Breast epithelium (tissue), 4 donors: ENCODE data around the gene TVP23A. TPM values are rescaled to one million over a fixed set of nuclear protein-coding genes. Genes with fewer than 3 reads are reported as not detected.
A peak's percentile ranks its signal among the peaks of the same experiment; 100 is the strongest.

Experiments
- DNase-seq, 2 donors: peaks; one replicate each; pipeline ENCODE4 v3.0.0-alpha.2; 2019; ENCODE audit warnings: low spot score in 2 of 2
- H3K27ac ChIP-seq, 2 donors: fragments of 200-600 bp; sonication (generic) in 1 of 2; one replicate each; pipeline ENCODE4 v1.5.1; 2016 to 2019; ENCODE audit warnings: mild to moderate bottlenecking in 1 of 2
- H3K27me3 ChIP-seq, 2 donors: fragments of 200-600 bp; sonication (generic) in 1 of 2; one replicate each; pipeline versions ENCODE4 v1.5.1 to v1.6.0; 2017 to 2019; ENCODE audit warnings: control low read depth in 1 of 2, mild to moderate bottlenecking in 1 of 2
- H3K36me3 ChIP-seq: fragments of 200-600 bp; one replicate; pipeline ENCODE4 v1.5.1; 2019
- H3K4me1 ChIP-seq, 2 donors: fragments of 200-600 bp; sonication (generic); one replicate each; pipeline ENCODE4 v1.5.1; 2016 to 2019; ENCODE audit warnings: control low read depth in 1 of 2
- H3K4me3 ChIP-seq, 3 donors: fragments of 200-600 bp; sonication (generic); 1 replicate in 2 of 3; 2 replicates in 1 of 3; pipeline ENCODE4 v1.5.1; 2016 to 2019; ENCODE audit warnings: mild to moderate bottlenecking in 3 of 3, moderate library complexity in 2 of 3
- H3K9me3 ChIP-seq, 2 donors: fragments of 200-600 bp; sonication (generic) in 1 of 2; one replicate each; pipeline ENCODE4 v1.5.1; 2016 to 2019; ENCODE audit warnings: control low read depth in 1 of 2
- CTCF ChIP-seq, 3 donors: fragments of 450-650 bp; IDR thresholded peaks; one replicate each; pipeline ENCODE4 v1.5.1; 2016 to 2017; ENCODE audit warnings: antibody characterized with exemption in 3 of 3, mild to moderate bottlenecking in 3 of 3, moderate library complexity in 3 of 3
- POLR2A ChIP-seq: fragments of 450-650 bp; IDR thresholded peaks from one replicate; pipeline ENCODE4 v1.6.1; 2016; ENCODE audit warnings: antibody characterized with exemption, mild to moderate bottlenecking, moderate library complexity
- POLR2AphosphoS5 ChIP-seq, 3 donors: sonication (generic); formaldehyde crosslinking; IDR thresholded peaks; one replicate each; pipeline ENCODE4 v1.6.1; 2017; ENCODE audit warnings: antibody characterized with exemption in 3 of 3
- intact Hi-C: fragments of 100-400 bp; cut with DNase I; formaldehyde crosslinking; loops from one replicate; pipeline ENCODE4 v1.15.1; 2023; ENCODE audit warnings: low total_unique reads
- total RNA-seq, 3 donors: library from RNA; depleted of rRNA; stranded (reverse); fragments of >200 nt; gene quantifications; one replicate each; pipeline ENCODE4 v1.1.0, GENCODE V29; 2016

Gene TVP23A
- total RNA-seq, 3 donors from 2014 or later: under 0.01 to 1.3 TPM; not detected in 1

- H3K36me3 ChIP-seq: no peaks in the 10 kb centered on the region
- no peak overlapping the region for H3K27ac ChIP-seq
- no peak for DNase-seq
- no peak for TF ChIP-seq POLR2AphosphoS5 (IDR thresholded peaks at IDR 0.05)
- no peak for TF ChIP-seq CTCF (IDR thresholded peaks at IDR 0.05)
- no peak for TF ChIP-seq POLR2A
- H3K27me3 ChIP-seq: no peaks in the 10 kb centered on the region
- intact Hi-C loops: no loop called here
- no peaks in the 10 kb centered on the region for H3K9me3 ChIP-seq
- no peaks in the 10 kb centered on the region for H3K4me1 ChIP-seq
- no peak overlapping the region for H3K4me3 ChIP-seq
These were observed 86.8 kb downstream of the TVP23A start for GRCh38 chr16:10731790-10732189.

- H3K27ac ChIP-seq: no peak overlapping the region
These were observed 89.2 kb downstream of the TVP23A start for GRCh38 chr16:10729104-10730048.

GRCh38 chr16:10728003-10728887 lies 90.3 kb downstream of the TVP23A start:
- TF ChIP-seq CTCF (IDR thresholded peaks at IDR 0.05) (no peak), POLR2A (no peak), POLR2AphosphoS5 (IDR thresholded peaks at IDR 0.05) (no peak)
- H3K27ac ChIP-seq: no peak overlapping the region
- intact Hi-C loops: no loop called here
- DNase-seq: no peak
- no peaks in the 10 kb centered on the region for H3K27me3 ChIP-seq
- no peaks in the 10 kb centered on the region for H3K9me3 ChIP-seq
- H3K4me3 ChIP-seq: no peak overlapping the region
- H3K4me1 ChIP-seq: no peaks in the 10 kb centered on the region
- H3K36me3 ChIP-seq: no peaks in the 10 kb centered on the region

More at GRCh38 chr16:10729104-10730048, 89.2 kb downstream of the TVP23A start:
- Histone ChIP-seq H3K4me3 (no peak overlapping the region), H3K9me3 (no peaks in the 10 kb centered on the region), H3K27me3 (no peaks in the 10 kb centered on the region), H3K36me3 (no peaks in the 10 kb centered on the region), H3K4me1 (no peaks in the 10 kb centered on the region)
- TF ChIP-seq CTCF (IDR thresholded peaks at IDR 0.05) (no peak), POLR2AphosphoS5 (IDR thresholded peaks at IDR 0.05) (peak in 1 of 3 donors; percentile 17)
- intact Hi-C loops: no loop called here
- DNase-seq: peak; percentile 57 to 71

Other genes with a start within 250 kb of the TVP23A start
- 10 to 100 TPM; 46.9 to 69.2 (median 66.0) TPM for gene EMP2, start 238.2 kb downstream of the TVP23A start, total RNA-seq
- gene TEKT5, start 123.9 kb downstream of the TVP23A start, total RNA-seq: not detected
- gene NUBP1, start 75.0 kb downstream of the TVP23A start, total RNA-seq: 10 to 100 TPM; 19.7 to 32.1 (median 28.8) TPM
- gene CIITA, start 58.4 kb upstream of the TVP23A start, total RNA-seq: 10 to 100 TPM in 2 of 3 donors, 1 to 10 TPM in 1; 5.6 to 14.6 (median 11.1) TPM
- gene DEXI, start 123.7 kb upstream of the TVP23A start, total RNA-seq: 10 to 100 TPM; 50.3 to 88.5 (median 52.8) TPM
- 10 to 100 TPM; 20.0 to 35.3 (median 33.1) TPM for gene CLEC16A, start 125.8 kb upstream of the TVP23A start, total RNA-seq